Mesenchymal stem cell (in vitro differentiated cells and primary cell): ENCODE results near the gene DAAM2.

Experiments used
- DNase-seq: peaks from one replicate; pipeline ENCODE4 v3.0.0-alpha.2; 2013
- H2AFZ ChIP-seq: one replicate; pipeline ENCODE4 v1.6.1; 2013; ENCODE audit warnings: low read depth, mild to moderate bottlenecking, control low read depth, inconsistent platforms, low read length, moderate library complexity
- H2AK5ac ChIP-seq: 2 replicates; pipeline ENCODE4 v1.6.1; 2013; ENCODE audit warnings: low read length, moderate library complexity, mild to moderate bottlenecking, inconsistent platforms; ENCODE audit not compliant: severe bottlenecking
- H2BK120ac ChIP-seq: one replicate; pipeline ENCODE4 v1.6.1; 2013; ENCODE audit warnings: low read depth, mild to moderate bottlenecking, inconsistent platforms, low read length, moderate library complexity
- H2BK12ac ChIP-seq, 2 experiments: one replicate each; pipeline ENCODE4 v1.6.1; 2013; ENCODE audit warnings: inconsistent platforms in 2 of 2, low read length in 2 of 2, mild to moderate bottlenecking in 2 of 2, moderate library complexity in 2 of 2, control low read depth in 1 of 2
- H2BK15ac ChIP-seq: one replicate; pipeline ENCODE4 v1.6.1; 2013; ENCODE audit warnings: mild to moderate bottlenecking, low read depth, inconsistent platforms; ENCODE audit not compliant: poor library complexity, severe bottlenecking
- H2BK5ac ChIP-seq: 2 replicates; pipeline ENCODE4 v1.6.1; 2013; ENCODE audit warnings: low read depth, mild to moderate bottlenecking, low read length, control low read depth, inconsistent platforms; ENCODE audit not compliant: poor library complexity, severe bottlenecking
- H3K14ac ChIP-seq, 2 experiments: one replicate each; pipeline ENCODE4 v1.6.1; 2013; ENCODE audit warnings: inconsistent platforms in 2 of 2, low read length in 2 of 2, control low read depth in 1 of 2, mild to moderate bottlenecking in 1 of 2, moderate library complexity in 1 of 2
- H3K18ac ChIP-seq, 2 experiments: one replicate each; pipeline ENCODE4 v1.6.1; 2013; ENCODE audit warnings: inconsistent platforms in 2 of 2, low read length in 2 of 2, control low read depth in 1 of 2, low read depth in 1 of 2, mild to moderate bottlenecking in 1 of 2
- H3K23ac ChIP-seq, 2 experiments: one replicate each; pipeline ENCODE4 v1.6.1; 2013; ENCODE audit warnings: inconsistent platforms in 2 of 2, low read length in 2 of 2, mild to moderate bottlenecking in 2 of 2, moderate library complexity in 2 of 2, control low read depth in 1 of 2
- H3K27ac ChIP-seq: 2 replicates; pipeline ENCODE4 v1.5.1; 2013; ENCODE audit warnings: mild to moderate bottlenecking, moderate library complexity, low read length, control low read depth, inconsistent platforms; ENCODE audit not compliant: poor library complexity, severe bottlenecking
- H3K27me3 ChIP-seq, 2 experiments: 2 replicates each; pipeline versions ENCODE4 v1.6.1 to v1.7.0; 2013; ENCODE audit warnings: low read length in 2 of 2, mild to moderate bottlenecking in 2 of 2, moderate library complexity in 2 of 2, control low read depth in 1 of 2, inconsistent platforms in 1 of 2; ENCODE audit not compliant: control insufficient read depth in 1 of 2, insufficient read depth in 1 of 2
- H3K36me3 ChIP-seq, 2 experiments: 2 replicates each; pipeline versions ENCODE4 v1.6.1 to v1.7.0; 2013; ENCODE audit warnings: low read length in 2 of 2, control low read depth in 1 of 2, inconsistent platforms in 1 of 2, low read depth in 1 of 2, mild to moderate bottlenecking in 1 of 2; ENCODE audit not compliant: insufficient read depth in 2 of 2, control insufficient read depth in 1 of 2
- H3K4ac ChIP-seq, 2 experiments: one replicate each; pipeline ENCODE4 v1.6.1; 2013; ENCODE audit warnings: inconsistent platforms in 2 of 2, low read length in 2 of 2, mild to moderate bottlenecking in 2 of 2, moderate library complexity in 2 of 2, control low read depth in 1 of 2, low read depth in 1 of 2
- H3K4me1 ChIP-seq: 2 replicates; pipeline ENCODE4 v1.6.1; 2013; ENCODE audit warnings: low read depth, low read length, control low read depth; ENCODE audit not compliant: control insufficient read depth, insufficient read depth
- H3K4me2 ChIP-seq: 2 replicates; pipeline ENCODE4 v1.6.1; 2013; ENCODE audit warnings: low read length, mild to moderate bottlenecking, inconsistent platforms; ENCODE audit not compliant: poor library complexity, severe bottlenecking
- H3K4me3 ChIP-seq, 2 experiments: 2 replicates each; pipeline versions ENCODE4 v1.5.1 to v1.7.0; 2013; ENCODE audit warnings: low read length in 2 of 2, mild to moderate bottlenecking in 2 of 2, control low read depth in 1 of 2, low read depth in 1 of 2; ENCODE audit not compliant: insufficient read depth in 1 of 2
- H3K79me1 ChIP-seq: replicated peaks from 2 replicates; pipeline ENCODE4 v1.6.1; 2013; ENCODE audit warnings: mild to moderate bottlenecking, control low read depth, low read length, inconsistent platforms; ENCODE audit not compliant: poor library complexity, severe bottlenecking
- H3K9ac ChIP-seq: 2 replicates; pipeline ENCODE4 v1.7.0; 2013; ENCODE audit warnings: mild to moderate bottlenecking, low read length, moderate library complexity
- H3K9me3 ChIP-seq: 2 replicates; pipeline ENCODE4 v1.7.0; 2013; ENCODE audit warnings: mild to moderate bottlenecking, low read length; ENCODE audit not compliant: control insufficient read depth
- H4K8ac ChIP-seq: one replicate; pipeline ENCODE4 v1.6.1; 2013; ENCODE audit warnings: inconsistent platforms, mild to moderate bottlenecking, low read length, moderate library complexity
- H4K91ac ChIP-seq: one replicate; pipeline ENCODE4 v1.6.1; 2013; ENCODE audit warnings: mild to moderate bottlenecking, low read length, inconsistent platforms
- WGBS: methylation state at CpG from one replicate; pipeline ENCODE4 v1.1.7; 2013; ENCODE audit warnings: mixed read lengths; 5-methylcytosine and 5-hydroxymethylcytosine counted together

Gene DAAM2

DNA sequence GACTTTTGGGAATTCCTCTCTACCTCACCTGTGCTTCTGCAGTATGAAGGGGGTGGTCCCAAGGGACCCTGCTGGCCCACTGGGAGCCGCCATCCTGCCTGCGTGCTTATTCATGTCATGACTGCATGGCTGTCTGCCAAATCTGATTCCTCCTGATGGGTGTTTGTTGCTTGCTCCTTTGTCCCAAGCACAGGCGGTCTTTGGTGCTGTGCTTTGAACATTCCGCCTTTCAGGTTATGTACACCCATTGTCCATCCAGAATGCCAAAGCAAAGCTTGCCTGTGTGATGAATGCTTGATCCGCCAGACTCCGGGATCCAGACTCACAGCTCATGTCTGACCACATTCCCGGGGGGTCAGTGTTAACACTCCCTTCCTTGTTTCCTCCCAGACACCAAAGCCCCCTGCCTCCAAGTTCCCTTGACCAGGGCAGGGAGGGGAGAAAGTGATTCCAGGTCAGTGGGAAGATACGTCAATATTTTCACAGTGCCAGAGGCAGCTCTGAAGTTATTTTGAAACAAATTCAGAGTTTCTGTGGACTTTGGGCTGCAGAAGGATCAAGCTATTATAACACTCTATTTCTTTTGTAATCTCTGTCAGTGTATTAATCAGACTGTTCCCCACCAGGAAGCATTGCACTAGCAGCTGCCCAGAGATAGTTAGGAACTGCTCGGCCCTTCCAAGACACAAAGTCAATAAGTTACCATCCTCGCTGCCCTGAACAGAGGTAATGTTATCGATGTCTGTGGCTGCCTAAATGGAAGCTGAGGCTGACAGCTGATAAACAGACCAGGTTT is 9.5 kb downstream of the DAAM2 start:
- Histone ChIP-seq H2AFZ (no peak overlapping the region), H3K27ac (no peak overlapping the region), H2BK120ac (no peak overlapping the region), H3K4ac (no peak overlapping the region), H2AK5ac (peak overlapping the region; percentile 20), H3K9ac (no peak overlapping the region), H3K14ac (no peak overlapping the region), H3K9me3 (no peaks in the 10 kb centered on the region), H3K4me1 (peaks cover 16% of the 10 kb centered on the region), H2BK12ac (peak overlapping the region; percentile 18 to 39), H3K4me3 (no peak overlapping the region), H3K36me3 (no peaks in the 10 kb centered on the region), H2BK15ac (no peak overlapping the region), H4K91ac (peak overlapping the region; percentile 30), H3K23ac (peak overlapping the region in 1 of 2 experiments; percentile 27), H3K79me1 (peaks cover 17% of the 10 kb centered on the region), H3K18ac (peak overlapping the region; percentile 9 to 41), H3K27me3 (no peaks in the 10 kb centered on the region), H2BK5ac (no peak overlapping the region), H4K8ac (peak overlapping the region; percentile 71), H3K4me2 (no peak overlapping the region)
- no peak for DNase-seq
- WGBS = 84% methylated on average over 9 of the region's 11 CpGs

DNA sequence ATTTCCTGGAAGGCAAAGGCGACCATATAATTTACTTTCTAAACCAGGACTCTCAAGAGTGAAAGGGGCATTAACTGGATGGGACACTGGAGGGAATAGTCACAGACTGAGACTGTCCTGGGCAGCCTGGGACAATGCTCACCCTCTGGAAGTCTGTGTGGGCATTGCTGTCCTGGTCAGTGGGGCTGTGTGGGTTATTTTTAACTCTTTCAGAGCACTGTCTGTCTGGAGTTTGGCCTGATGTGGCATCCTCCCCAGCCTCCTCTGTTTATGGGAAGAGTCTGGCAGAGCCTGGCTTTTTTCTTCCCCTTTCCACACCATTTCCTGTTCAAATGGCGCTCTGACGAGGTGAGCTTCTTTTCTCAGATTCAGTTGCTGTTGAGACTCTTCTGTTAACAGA is 11.7 kb downstream of the DAAM2 start:
- H3K27me3 ChIP-seq = no peaks in the 10 kb centered on the region
- no peak overlapping the region for H3K23ac ChIP-seq
- no peak overlapping the region for H3K27ac ChIP-seq
- no peaks in the 10 kb centered on the region for H3K9me3 ChIP-seq
- no peak overlapping the region for H2BK120ac ChIP-seq
- H3K4ac ChIP-seq = peak overlapping the region in 1 of 2 experiments; percentile 5
- H3K14ac ChIP-seq = no peak overlapping the region
- peak overlapping the region; percentile 54 for H2AFZ ChIP-seq
- H3K9ac ChIP-seq = no peak overlapping the region
- peaks cover 18% of the 10 kb centered on the region for H3K79me1 ChIP-seq
- 23% methylated on average over 3 of the region's 3 CpGs for WGBS
- peaks cover 16% of the 10 kb centered on the region for H3K4me1 ChIP-seq
- no peaks in the 10 kb centered on the region for H3K36me3 ChIP-seq
- peak; percentile 59 for DNase-seq
- peak overlapping the region; percentile 19 for H4K8ac ChIP-seq
- H4K91ac ChIP-seq = no peak overlapping the region
- peak overlapping the region; percentile 64 to 88 for H3K18ac ChIP-seq
- H2BK12ac ChIP-seq = no peak overlapping the region
- H2BK5ac ChIP-seq = no peak overlapping the region
- H2AK5ac ChIP-seq = peak overlapping the region; percentile 12
- H2BK15ac ChIP-seq = peak overlapping the region; percentile 3
- H3K4me2 ChIP-seq = no peak overlapping the region
- H3K4me3 ChIP-seq = no peak overlapping the region

DNA sequence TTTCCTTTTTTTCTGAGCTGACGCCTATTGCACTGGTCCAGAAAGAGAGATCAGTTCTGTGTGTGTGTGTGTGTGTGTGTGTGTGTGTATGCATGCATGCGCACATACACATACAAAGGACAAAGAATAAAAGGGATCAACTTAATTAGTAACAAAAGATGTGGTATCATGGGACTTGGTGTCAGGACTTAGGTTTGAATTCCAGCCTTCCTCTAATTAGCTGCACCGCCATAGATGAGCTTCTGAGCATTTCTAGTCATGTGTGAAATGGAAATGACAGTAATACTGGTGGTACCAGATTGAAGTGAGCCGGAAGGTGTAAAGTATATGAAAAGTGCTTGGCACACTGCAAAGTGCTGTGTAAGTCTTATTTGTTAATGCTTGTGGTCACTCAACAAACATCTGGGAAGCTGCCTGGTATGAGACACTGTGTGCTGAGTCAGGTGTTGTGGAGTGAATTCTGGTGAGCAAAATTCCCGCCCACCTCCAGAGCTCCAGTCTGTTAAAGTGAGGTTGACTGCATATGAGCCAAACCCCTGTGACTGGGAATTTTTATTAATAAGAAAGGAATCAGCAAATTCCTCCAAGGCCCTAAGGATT is 12.4 kb downstream of the DAAM2 start:
- peaks cover 16% of the 10 kb centered on the region for H3K4me1 ChIP-seq
- peaks cover 17% of the 10 kb centered on the region for H3K79me1 ChIP-seq
- no peak overlapping the region for H3K23ac ChIP-seq
- H3K36me3 ChIP-seq = no peaks in the 10 kb centered on the region
- no peak overlapping the region for H2BK120ac ChIP-seq
- peak overlapping the region; percentile 22 for H3K9ac ChIP-seq
- no peak overlapping the region for H3K4ac ChIP-seq
- no peak overlapping the region for H2BK15ac ChIP-seq
- H3K9me3 ChIP-seq = no peaks in the 10 kb centered on the region
- no peak overlapping the region for H2AFZ ChIP-seq
- H3K18ac ChIP-seq = peak overlapping the region; percentile 38 to 56
- H4K8ac ChIP-seq = no peak overlapping the region
- no peak overlapping the region for H3K4me2 ChIP-seq
- 90% methylated on average over 3 of the region's 5 CpGs for WGBS
- no peak overlapping the region for H3K4me3 ChIP-seq
- peak overlapping the region; percentile 27 for H2AK5ac ChIP-seq
- DNase-seq = peak; percentile 77
- no peak overlapping the region for H2BK5ac ChIP-seq
- H3K14ac ChIP-seq = no peak overlapping the region
- H3K27ac ChIP-seq = peak overlapping the region; percentile 9
- H2BK12ac ChIP-seq = peak overlapping the region; percentile 55 to 63
- H4K91ac ChIP-seq = no peak overlapping the region
- H3K27me3 ChIP-seq = no peaks in the 10 kb centered on the region

DNA sequence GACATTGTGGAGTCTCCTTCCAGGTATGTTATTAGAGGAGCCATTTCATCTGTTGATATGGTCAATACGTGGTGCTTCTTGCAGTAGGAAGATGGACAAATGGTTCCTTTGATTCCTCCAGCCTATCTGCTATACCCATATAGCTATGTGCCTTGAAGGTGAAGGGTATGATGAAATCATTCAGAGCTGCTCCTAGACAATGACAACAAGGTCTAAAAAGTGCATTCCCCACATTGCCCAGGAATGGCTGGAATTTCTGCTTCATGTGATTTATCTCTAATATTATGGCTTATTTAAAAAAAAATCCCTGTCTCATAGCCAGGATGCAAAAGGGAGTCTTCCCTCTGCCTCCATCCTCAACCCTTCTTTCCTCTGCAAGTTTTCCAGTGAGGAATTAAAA is 14.1 kb downstream of the DAAM2 start:
- no peak overlapping the region for H3K4me2 ChIP-seq
- H3K36me3 ChIP-seq = no peaks in the 10 kb centered on the region
- no peak overlapping the region for H3K14ac ChIP-seq
- peaks cover 23% of the 10 kb centered on the region for H3K79me1 ChIP-seq
- H2AFZ ChIP-seq = no peak overlapping the region
- no peak overlapping the region for H2BK15ac ChIP-seq
- H3K23ac ChIP-seq = no peak overlapping the region
- H2BK5ac ChIP-seq = no peak overlapping the region
- 89% methylated on average over 1 of the region's 1 CpG for WGBS
- no peak overlapping the region for H3K4me3 ChIP-seq
- no peak overlapping the region for H4K8ac ChIP-seq
- H3K18ac ChIP-seq = no peak overlapping the region
- no peak overlapping the region for H3K9ac ChIP-seq
- no peaks in the 10 kb centered on the region for H3K9me3 ChIP-seq
- H2BK12ac ChIP-seq = no peak overlapping the region
- peaks cover 12% of the 10 kb centered on the region for H3K4me1 ChIP-seq
- no peak overlapping the region for H3K27ac ChIP-seq
- no peak overlapping the region for H4K91ac ChIP-seq
- no peak overlapping the region for H2BK120ac ChIP-seq
- no peak overlapping the region for H2AK5ac ChIP-seq
- no peaks in the 10 kb centered on the region for H3K27me3 ChIP-seq
- DNase-seq = no peak
- H3K4ac ChIP-seq = no peak overlapping the region
